Measurements from ENCODE around the gene BRD4.

DNA sequence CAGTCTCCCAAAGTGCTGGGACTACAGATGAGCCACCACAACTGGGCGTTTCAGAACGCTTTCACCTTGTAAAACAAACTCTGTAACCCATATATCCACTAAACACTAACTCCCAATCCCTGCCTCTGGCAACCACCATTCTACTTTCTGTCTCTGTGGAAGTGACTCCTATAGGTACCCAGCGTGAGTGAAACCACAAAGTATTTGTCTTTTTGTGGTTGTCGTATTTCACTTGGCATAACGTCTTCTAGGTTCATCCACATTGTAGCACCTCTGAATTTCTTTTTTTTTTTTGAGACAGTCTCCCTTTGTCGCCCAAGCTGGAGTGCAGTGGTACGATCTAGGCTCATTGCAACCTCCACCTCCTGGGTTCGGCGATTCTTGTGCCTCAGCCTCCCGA is 44.8 kb downstream of the BRD4 start:
- TF ChIP-seq EZH2 (IDR thresholded peaks at IDR 0.05; ENCODE audit: borderline replicate concordance, low read depth, low read length, severe bottlenecking) = no peak
- TF ChIP-seq, protein P1, sequence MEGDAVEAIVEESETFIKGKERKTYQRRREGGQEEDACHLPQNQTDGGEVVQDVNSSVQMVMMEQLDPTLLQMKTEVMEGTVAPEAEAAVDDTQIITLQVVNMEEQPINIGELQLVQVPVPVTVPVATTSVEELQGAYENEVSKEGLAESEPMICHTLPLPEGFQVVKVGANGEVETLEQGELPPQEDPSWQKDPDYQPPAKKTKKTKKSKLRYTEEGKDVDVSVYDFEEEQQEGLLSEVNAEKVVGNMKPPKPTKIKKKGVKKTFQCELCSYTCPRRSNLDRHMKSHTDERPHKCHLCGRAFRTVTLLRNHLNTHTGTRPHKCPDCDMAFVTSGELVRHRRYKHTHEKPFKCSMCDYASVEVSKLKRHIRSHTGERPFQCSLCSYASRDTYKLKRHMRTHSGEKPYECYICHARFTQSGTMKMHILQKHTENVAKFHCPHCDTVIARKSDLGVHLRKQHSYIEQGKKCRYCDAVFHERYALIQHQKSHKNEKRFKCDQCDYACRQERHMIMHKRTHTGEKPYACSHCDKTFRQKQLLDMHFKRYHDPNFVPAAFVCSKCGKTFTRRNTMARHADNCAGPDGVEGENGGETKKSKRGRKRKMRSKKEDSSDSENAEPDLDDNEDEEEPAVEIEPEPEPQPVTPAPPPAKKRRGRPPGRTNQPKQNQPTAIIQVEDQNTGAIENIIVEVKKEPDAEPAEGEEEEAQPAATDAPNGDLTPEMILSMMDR (IDR thresholded peaks at IDR 0.05; ENCODE audit: borderline replicate concordance, extremely low read depth, low read length, poor library complexity, severe bottlenecking) = no peak

Measured in DND-41 (cell line).